NCI-H187 (cell line): Measurements from ENCODE around the gene FAM89A.
"Not testable (repeated sequence)": the region's sequence is repeated elsewhere in the genome, so short reads cannot be mapped to it uniquely, and the experiment has no call there.

Experiments
- DNase-seq, 2 experiments: peaks; one replicate each; lab custom pipeline; 2025; lab: John Stamatoyannopoulos, UW

FAM89A gene

DNA sequence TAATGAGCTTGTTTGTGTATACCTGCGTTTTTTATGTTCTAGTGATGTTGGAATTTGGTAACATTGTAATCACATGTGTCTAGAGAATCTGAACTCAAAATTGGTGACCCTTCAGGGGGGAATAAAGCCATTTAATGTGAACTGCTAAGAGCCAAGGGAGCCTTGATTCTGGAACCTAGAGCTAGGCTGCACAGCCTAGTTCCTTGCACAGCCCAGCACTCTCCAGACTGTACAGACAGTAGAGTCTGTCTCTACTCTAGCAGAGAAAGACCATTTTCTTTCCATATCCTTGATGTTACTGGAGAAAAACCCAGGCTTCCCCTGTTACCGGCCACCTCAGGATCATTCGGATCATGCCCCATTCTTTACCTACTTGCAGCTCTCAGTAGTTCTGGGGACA is 52.6 kb downstream of the FAM89A start:
- DNase-seq, result no peak

GRCh38 chr1:230986976-230987375 is 53.1 kb downstream of the FAM89A start:
- DNase-seq, result no peak

DNA sequence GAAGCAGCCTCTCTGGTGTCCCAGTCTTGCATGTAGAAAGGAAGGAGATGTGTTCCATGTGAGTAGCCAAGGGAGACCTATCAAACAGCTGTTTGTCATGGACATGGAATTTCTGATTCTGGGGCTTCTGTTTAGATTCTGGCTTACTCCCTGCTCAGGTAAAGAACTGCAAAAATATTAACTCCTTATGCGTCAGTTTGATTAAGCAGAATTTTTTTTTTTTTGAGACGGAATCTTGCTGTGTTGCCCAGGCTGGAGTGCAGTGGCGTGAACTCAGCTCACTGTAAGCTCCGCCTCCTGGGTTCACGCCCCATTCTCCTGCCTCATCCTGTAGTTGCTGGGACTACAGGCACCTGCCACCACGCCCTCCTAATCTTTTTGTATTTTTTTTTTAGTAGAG is 54.3 kb downstream of the FAM89A start:
- no peak for DNase-seq

DNA sequence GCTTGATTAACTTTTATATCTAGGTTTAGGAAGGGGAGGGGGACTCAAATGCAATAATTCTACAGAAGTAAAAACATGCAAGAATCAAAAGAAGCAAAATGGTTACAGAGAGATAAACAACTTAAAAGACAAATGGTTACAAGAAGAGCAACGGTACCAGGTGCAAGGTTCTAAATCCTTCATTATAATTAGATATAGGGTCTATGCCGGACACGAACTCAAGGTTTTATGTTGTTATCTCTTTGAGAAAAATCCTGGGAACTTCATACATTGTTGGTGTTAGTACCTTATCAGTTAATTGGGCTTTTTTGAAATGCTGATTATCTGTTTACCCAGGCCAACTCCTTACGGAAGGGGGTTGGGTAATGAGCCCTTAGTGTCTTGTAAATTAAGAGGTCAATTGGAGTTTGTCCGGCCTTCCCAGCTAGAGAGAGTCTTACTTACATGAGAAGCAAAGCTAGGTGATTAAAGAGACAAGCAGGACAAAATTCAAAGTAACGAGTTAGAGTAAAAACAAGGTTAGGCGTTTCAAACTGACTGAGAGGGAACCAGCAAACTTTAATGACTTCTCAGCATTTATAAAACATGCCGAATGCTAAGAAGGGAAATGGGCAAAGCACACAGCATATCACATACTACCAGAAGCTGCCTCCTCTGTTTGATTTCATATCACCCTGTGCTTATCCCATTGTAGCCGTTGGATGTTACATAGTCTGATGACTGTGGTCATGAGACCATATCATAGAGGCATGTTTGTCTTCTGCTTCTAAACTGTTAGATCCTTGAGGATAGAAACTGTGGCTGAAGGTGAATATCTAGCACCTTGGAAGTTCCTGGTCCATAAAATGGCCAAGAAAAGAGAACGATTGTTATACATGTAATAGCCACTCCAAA is 55.2 kb downstream of the FAM89A start:
- DNase-seq, result not testable (repeated sequence)

- DNase-seq, result no peak
Measured at GRCh38 chr1:230983811-230984210, 56.2 kb downstream of the FAM89A start.

DNA sequence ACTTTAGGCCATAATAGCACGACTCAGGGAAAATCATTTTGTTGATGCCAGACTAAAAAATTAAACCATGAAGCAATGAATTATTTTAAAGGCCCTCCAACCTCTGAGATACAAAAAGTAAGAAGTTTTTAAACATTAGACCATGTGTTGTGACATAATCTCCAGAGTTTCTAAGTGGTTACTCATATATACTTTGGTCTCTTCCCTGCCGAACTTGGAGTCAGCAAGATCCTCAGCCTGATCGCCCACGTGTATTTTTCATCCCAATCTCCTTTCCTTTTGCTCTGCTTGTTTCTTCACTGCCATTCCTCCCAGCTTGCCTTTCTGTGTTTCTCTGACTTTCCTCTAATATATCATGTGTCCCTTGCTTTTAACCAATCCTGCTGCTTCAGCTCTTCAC is 57.4 kb downstream of the FAM89A start:
- DNase-seq, result no peak

- DNase-seq, result no peak
Measured at GRCh38 chr1:230979952-230980351, 60.1 kb downstream of the FAM89A start.

GRCh38 chr1:230979389-230979716 is 60.7 kb downstream of the FAM89A start:
- DNase-seq, result no peak

DNA sequence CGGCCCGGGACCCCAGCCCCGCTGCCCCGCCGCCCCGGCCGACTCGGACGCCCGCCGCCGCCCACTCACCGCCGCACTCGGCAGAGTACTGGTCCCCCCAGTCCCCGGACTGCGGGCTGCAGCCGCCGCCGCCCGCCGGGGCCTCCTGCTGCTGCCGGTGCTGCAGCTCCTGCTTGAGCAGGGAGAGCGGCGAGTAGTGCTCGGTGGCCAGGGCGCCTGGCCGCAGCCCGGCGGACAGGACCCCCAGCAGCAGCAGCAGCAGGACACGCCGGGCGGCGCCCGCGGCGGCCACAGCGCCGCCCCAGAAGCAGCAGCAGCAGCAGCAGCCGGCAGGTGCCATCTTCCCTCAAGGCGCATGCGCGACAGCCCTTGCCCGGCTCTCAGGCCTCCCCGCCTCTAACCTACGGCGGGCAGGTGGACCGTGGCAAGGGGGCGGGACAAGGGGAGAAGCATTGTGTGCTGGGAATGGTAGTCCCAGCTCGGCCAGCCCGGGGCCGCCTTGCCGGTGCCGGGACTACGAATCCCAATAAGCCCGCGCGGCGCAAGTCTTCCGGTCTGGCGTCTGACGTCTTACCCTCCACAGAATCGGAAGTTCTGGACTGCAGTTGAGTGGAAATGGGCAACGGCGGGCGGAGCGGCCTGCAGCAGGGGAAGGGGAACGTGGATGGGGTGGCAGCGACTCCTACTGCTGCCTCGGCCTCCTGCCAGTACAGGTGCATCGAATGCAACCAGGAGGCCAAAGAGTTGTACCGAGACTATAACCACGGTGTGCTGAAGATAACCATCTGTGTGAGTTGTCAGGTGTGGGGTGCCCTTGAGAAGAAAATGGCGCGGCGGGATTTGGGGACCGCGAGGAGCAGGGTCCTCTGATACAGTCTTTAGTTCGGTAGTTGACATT is 61.3 kb downstream of the FAM89A start, which contains the start of the genes ARV1 and TTC13:
Gene ARV1, plus strand, starts transcription at position 604 of the 898 bp plus-strand sequence. Its CDS starts 12 bp downstream, at position 616.
Gene TTC13, minus strand, starts transcription at position 371 of the 898 bp plus-strand sequence. Its CDS starts 31 bp downstream, at position 340.
- peak; percentile 84 to 94 for DNase-seq

DNA sequence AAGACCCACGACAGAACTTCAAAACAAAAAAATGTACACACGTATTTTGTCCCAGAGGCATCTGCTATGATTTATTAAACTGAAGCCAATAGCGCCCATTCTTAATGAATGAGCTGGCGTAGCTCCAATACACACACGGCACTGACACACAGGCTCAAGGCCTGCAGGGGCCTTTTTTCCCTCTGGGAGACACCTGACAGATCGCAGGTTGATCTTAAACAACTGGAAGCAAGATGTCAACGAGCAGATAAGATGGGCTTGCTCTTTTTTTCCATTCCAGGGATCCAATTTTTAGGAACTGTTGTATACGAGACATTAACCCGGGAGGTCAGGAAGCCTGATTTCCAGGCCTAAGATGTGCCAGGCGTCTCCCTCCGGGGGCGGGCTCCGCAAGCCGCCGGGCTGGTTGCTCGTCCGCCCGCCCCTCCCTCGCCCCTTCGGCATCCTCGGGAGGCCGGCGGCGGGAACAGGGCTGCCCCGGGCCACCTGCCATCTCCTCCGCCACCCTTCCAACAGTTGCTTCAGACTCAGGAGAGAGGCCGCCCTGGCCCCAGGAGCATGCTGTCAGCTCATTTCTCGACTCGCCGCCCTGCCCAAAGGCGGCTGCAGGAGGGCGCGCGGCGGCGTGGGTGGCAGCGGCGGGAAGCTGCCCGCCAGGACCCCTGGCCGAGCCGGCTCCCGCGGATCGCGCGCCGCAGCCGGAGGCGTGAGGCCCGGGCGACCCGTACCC is 62.1 kb downstream of the FAM89A start:
- no peak for DNase-seq

DNA sequence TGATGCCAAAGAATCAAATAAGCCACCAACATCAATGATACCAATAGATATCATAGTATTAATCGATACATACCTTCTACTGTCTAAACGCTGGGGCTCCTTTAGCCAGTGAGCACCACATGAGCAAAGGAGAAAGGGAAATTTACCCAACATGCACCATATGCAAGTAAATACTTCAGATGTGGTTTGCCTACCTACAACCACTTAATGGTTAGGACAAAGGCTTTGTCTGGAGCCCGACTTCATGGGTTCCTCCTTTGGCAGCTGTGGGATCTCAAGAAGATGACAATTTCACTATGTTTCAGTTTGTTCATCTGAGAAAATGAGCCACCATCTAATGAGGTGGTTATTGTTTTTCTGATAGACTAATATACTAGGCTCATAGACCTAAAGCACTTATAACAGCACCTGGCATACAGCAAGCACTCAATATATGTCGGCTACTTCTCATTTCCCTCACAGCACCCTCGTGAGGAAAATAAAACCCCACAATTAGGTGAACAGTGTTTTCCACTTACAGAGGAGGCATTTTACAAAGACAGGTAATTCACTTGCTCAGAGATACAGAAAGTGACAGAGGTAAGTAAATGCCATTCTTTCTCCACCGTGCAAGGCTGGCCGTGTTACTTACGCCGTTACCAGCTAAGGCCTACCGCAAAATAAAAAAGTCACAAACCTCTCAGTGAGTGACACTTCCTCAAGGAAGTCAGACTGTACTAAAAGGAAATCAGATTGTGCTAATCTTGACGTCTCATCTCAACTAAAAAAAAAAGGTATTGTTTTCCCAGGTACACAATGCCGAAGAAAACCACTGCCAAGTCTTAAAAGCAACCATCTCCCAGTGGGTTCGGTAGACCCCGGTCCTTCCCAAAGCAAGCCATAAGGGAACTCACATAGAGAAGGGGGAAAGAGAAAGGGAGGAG is 63.0 kb downstream of the FAM89A start:
- DNase-seq, result no peak

- no peak for DNase-seq
Measured at GRCh38 chr1:230976360-230976759, 63.7 kb downstream of the FAM89A start.

DNA sequence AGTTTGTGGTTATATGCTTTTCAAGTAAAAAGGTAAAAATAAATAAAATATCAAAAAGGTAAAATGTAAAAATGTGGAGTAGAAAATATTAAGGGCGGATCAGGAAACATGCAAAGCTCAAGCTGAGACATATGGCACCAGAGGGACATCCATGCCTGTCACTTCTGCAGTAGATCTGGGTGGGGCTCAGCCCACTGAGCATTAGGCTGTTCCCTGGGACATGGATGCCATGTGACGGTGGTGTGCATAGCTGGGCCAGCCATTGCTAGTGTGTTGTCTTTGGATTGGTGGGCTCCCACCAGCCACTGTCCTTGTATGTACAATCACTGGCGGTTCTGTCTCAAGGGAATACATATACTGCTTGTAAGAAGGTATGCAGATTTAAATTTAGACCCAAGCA is 64.4 kb downstream of the FAM89A start:
- no peak for DNase-seq

DNA sequence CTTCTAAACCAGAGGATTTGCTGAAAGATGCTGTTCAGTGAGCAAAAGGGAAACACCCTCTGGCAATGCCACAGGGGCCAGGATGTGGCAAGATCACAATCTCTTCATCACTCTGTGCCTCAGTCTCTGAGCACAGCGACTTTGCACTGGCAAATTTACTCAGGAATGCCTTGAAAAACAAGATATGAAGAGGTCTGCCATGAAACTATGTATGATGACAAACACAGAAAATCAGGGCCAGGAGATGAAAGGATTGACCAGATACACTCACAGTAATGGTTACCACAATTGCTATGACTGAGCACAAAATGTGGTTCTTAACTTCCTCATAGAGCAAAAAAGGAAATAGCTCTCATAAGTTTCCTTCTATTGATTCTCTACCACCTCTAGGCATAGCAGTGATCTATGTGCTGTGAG is 67.2 kb downstream of the FAM89A start:
- no peak for DNase-seq

DNA sequence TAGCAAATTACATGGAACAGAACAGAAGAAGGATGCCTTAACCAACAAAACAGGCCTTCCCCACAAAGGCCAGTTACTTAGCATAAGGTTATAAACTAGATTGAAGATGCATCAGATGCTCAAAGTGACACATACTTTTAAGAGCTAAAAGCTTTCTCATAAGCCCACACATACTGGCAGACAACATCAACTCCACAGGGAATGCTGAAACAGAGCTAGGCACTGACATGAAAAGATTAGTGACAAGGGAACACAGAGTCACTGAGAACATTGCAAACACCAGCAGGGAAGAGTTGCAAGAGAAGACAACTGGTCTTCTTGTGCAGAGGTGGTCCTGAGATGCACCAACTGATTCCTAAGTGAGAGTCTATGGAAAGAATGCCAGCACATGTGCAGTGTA is 68.3 kb downstream of the FAM89A start:
- no peak for DNase-seq

DNA sequence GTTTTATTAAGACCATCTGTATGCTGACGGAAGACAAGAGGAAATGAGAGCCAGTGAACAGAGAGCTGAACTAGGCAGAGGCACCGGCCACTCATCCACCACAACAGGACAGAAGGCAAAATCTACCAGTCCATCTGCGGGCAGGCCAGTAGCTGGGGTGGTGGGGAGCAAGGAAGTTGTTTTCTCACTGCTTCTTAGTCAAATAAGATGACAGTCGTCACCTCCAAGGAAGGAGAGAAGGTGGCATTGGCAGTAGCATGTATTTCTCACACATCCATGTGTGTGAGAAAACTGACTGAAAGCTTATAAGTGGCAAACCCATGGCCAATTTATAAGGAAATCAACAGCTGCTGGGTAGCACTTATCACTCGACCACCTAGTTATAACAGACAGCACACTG is 69.6 kb downstream of the FAM89A start:
- no peak for DNase-seq
